Activated T-helper 17 cell treated with anti-CD3 and anti-CD28 coated beads, Interleukin-2, amount 50 U/mL, for 72 hours (primary cell): Measurements from ENCODE around the gene MAMDC2. TPM values are rescaled to one million over a fixed set of nuclear protein-coding genes. Genes with fewer than 3 reads are reported as not detected.

ENCODE experiments used
- ATAC-seq: fragments of 150-1000 bp; cut with Tn5 transposase; replicated peaks from 2 replicates; pipeline ENCODE4 v1.10.0; 2021; ENCODE audit warnings: mild to moderate bottlenecking, moderate library complexity
- H3K27ac Mint-ChIP-seq: one replicate; pipeline ENCODE4 v1.8.0; 2022; ENCODE audit warnings: mixed read lengths
- H3K27me3 Mint-ChIP-seq: one replicate; pipeline ENCODE4 v1.8.0; 2022; ENCODE audit warnings: mixed read lengths
- H3K36me3 Mint-ChIP-seq: one replicate; pipeline ENCODE4 v1.8.0; 2022; ENCODE audit warnings: low read depth, mild to moderate bottlenecking, mixed read lengths
- H3K4me1 Mint-ChIP-seq: one replicate; pipeline ENCODE4 v1.8.0; 2022; ENCODE audit warnings: mixed read lengths
- H3K4me3 Mint-ChIP-seq: one replicate; pipeline ENCODE4 v1.8.0; 2022; ENCODE audit warnings: mild to moderate bottlenecking, mixed read lengths
- H3K9me3 Mint-ChIP-seq: one replicate; pipeline ENCODE4 v1.8.0; 2022; ENCODE audit warnings: mixed read lengths
- total RNA-seq, 2 donors: library from RNA; stranded (reverse); gene quantifications; one replicate each; pipeline ENCODE4 v1.2.3, GENCODE V29; 2022

MAMDC2 gene
- total RNA-seq, 2 donors from 2014 or later: not detected

DNA sequence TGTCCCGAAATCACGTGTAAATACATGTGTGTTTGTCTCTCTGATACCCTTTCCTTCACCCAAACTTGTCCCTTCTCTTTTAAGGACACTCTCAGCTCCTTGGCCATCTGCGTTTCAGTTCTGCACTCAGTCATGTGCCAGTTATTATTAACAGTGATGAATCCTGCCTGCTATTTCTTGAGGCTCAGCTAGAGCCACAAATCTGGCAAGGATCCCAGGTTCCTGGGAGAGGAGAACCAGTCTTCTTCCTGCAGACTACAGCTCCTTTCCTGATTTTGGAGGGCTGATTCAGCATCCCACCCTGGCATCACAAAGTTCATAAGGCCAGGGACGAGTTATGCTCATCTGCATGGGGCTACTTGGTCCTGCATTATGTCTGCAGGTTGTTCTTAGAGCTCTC, 5.6 kb downstream of the MAMDC2 start:
- H3K9me3 Mint-ChIP-seq: no peaks in the 10 kb centered on the region
- H3K27me3 Mint-ChIP-seq: peaks cover 34% of the 10 kb centered on the region
- ATAC-seq: no peak
- peaks cover 5% of the 10 kb centered on the region for H3K4me1 Mint-ChIP-seq
- no peaks in the 10 kb centered on the region for H3K36me3 Mint-ChIP-seq
- no peak overlapping the region for H3K4me3 Mint-ChIP-seq
- H3K27ac Mint-ChIP-seq: no peak overlapping the region

DNA sequence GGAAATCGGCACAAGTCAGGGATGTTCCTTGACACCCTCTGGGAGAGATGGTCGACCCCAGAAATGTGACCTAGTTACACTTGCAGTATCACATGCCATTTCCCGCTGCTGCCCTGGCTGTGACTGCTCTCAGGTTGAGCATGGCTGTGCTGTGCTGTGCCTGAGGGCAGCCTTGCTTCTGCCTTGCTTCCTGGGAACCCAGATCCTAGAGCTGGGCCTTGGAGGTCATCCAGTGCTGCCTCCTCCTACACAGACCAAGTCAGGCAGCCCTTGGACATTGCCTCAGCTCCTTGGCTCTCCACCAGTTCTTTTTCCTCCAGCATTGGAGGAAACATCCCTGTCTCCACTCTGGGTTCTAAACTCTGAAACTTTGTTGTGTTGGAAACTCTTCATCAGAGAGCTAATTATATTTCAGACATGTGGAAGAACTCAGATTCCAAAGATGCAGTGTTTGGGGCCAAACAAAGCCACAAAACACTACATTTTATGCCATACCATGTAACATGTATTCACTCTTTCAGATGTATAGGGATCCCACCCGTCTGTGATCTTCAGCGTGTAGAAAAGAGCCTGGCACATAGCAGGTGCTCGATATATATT, 6.1 kb downstream of the MAMDC2 start:
- H3K27me3 Mint-ChIP-seq: peaks cover 31% of the 10 kb centered on the region
- H3K36me3 Mint-ChIP-seq: no peaks in the 10 kb centered on the region
- H3K4me3 Mint-ChIP-seq: no peak overlapping the region
- H3K27ac Mint-ChIP-seq: no peak overlapping the region
- no peaks in the 10 kb centered on the region for H3K9me3 Mint-ChIP-seq
- peaks cover 1% of the 10 kb centered on the region for H3K4me1 Mint-ChIP-seq
- no peak for ATAC-seq

DNA sequence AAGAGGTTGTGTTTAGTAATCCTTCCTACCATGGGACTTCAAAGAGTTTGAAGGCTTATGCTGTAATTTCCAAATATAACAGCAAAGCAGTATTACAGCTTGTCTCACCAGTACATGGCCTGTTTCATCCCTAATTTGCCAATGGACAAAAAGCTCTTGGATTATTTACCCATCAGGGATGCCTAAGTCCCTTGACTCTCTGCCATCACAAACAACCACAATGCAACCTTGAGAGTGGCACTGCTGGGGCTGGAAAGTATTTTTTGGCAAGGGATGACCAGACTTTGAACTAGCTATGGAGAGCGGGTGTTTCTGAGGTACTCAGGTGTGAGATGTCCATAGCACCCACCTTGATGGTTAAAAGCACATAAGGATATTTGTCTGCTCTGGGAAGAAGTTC, 9.1 kb downstream of the MAMDC2 start:
- Mint-ChIP-seq H3K4me1 (no peaks in the 10 kb centered on the region), H3K36me3 (no peaks in the 10 kb centered on the region), H3K27me3 (peaks cover 15% of the 10 kb centered on the region), H3K27ac (no peak overlapping the region), H3K4me3 (no peak overlapping the region), H3K9me3 (no peaks in the 10 kb centered on the region)
- ATAC-seq: no peak

DNA sequence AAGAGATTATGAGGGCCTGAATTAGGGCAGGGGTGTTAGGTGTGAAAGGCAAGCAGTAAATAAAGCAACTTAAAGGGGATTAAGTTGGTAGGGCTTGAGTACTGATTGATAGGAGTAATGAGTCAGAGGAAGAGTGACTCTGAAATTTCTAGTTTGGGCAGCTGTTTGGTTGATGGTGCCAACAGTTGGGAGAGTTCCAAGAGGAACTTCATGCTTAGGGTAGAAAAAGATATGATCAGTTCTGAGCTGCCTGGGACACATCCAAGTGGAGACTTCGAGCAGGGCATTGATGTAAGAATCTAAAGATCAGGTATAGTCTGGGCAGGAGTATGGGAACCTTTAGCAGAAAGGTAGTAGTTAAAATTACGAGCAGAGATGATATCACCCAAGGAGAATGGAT, 10.2 kb downstream of the MAMDC2 start:
- H3K4me1 Mint-ChIP-seq: no peaks in the 10 kb centered on the region

DNA sequence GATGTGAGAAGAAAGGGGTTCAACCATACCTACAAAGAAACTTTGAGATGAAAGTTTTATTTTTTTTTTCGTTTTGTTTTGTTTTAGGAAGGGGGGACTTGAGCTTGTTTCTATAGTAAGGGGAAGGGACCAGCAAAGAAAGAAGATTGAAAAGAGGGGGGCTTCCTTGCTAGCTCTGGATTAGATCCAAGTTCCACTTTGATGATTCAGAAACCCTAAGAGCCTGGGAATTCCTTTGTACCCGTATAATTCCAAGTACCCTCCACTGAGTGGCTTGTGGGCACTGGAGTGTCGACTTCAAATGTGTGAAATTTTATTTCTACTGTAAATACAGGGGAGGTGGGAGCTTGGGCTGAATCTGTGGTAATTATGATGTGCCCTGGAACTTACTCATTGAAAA, 10.9 kb downstream of the MAMDC2 start:
- H3K9me3 Mint-ChIP-seq: no peaks in the 10 kb centered on the region
- H3K27me3 Mint-ChIP-seq: peaks cover 15% of the 10 kb centered on the region
- no peak for ATAC-seq
- no peaks in the 10 kb centered on the region for H3K4me1 Mint-ChIP-seq
- H3K4me3 Mint-ChIP-seq: no peak overlapping the region
- H3K27ac Mint-ChIP-seq: no peak overlapping the region
- no peaks in the 10 kb centered on the region for H3K36me3 Mint-ChIP-seq

More for the DNA sequence above, 10.2 kb downstream of the MAMDC2 start:
- Mint-ChIP-seq H3K36me3 (no peaks in the 10 kb centered on the region), H3K4me3 (no peak overlapping the region), H3K27ac (no peak overlapping the region), H3K9me3 (no peaks in the 10 kb centered on the region), H3K27me3 (peaks cover 15% of the 10 kb centered on the region)
- no peak for ATAC-seq

DNA sequence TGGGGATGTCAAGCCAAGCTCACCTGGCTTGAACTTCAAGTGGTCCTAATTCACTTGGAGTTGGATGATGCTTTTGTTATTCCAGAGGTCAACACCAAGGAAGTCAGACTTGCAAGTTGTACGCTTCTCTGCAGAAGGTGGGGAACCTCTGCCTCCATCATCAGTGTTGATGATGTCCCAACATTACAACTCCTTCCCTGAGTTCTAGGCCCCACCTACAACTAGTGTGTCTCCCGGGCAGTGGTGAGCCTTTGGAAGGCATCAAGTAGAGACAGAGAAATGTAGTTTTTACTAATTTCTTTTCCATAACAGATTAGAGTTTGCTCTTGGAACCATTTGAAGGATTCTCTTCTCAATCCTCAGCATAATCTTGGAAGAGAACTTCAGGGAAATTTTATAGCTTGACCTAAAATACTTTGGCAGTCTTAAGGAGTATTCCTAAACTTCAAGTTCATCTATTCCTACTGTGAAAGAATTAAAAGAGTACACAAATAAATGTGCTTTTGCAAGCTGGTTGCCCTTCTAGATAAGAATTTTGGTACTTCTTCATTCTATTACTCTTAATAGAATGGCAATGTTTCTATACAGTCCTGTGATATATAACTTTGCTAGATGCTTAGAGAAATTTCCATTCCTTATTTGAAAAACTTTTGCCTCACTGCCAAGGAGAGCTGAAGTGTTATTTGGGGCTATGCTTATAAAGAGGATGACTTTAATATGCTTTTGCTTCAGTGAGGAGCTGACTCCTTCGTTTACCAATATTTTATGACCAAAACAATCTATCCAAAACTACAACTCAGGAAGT, 12.0 kb downstream of the MAMDC2 start:
- ATAC-seq: no peak
- no peak overlapping the region for H3K4me3 Mint-ChIP-seq
- no peaks in the 10 kb centered on the region for H3K36me3 Mint-ChIP-seq
- H3K4me1 Mint-ChIP-seq: no peaks in the 10 kb centered on the region
- no peak overlapping the region for H3K27ac Mint-ChIP-seq
- H3K9me3 Mint-ChIP-seq: no peaks in the 10 kb centered on the region
- H3K27me3 Mint-ChIP-seq: peaks cover 10% of the 10 kb centered on the region

DNA sequence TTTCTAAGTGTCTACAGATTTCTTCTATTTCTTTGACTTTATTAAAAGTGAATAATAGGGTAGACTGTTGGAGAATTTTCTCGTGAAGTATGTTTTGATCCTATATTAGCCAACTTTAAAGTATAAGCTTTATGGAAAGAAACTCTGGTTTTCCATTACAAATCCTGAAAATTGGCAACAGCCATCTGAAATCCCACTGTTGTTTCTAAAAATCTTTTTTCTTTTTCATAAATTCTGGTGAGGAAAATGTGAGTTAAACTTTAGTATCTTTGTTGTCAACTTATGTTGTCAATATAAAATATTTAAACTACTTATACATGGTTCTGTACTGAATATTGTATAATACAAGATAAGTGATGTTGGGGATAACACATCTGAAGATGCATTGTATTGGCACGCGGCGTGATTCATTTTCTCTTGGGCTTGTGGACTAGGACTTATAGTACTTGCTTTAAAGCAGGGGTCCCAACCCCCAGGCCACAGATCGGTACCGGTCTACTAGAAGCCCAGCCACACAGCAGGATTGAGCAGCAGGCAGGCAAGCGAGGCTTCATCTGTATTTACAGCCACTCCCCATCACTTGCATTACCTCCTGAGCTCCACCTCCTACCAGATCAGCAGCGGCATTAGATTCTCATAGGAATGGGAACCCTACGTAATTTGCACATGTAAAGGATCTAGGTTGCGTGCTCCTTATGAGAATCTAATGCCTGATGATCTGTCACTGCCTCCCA, 12.7 kb downstream of the MAMDC2 start:
- Mint-ChIP-seq H3K4me3 (no peak overlapping the region), H3K27me3 (peaks cover 10% of the 10 kb centered on the region), H3K4me1 (no peaks in the 10 kb centered on the region), H3K36me3 (no peaks in the 10 kb centered on the region), H3K27ac (no peak overlapping the region), H3K9me3 (no peaks in the 10 kb centered on the region)
- ATAC-seq: no peak

DNA sequence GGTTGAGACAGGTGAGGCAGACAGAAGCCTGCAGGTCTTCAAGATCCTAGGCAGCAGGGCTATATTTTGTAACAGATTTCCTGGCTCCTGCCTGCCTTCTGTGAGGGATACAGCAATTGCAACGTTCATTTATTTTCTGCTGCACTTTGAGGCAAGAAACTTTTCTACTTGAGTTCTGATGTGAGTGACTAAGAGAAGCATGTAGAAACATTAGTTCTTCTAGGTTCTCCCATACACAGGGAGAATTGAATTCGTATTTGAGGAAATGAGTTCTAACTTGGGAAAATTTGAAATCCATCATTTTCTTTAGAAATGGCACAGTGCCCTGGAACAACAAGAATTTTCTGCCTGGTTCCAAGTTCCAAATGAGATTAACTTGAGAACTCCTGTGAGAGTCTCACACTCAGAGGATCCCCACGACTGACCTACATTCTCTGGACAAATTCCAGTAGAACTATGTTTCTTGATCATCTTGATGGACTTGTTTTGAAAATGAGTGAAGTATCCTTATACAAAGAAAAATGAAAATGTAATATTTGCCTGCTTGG, 15.0 kb downstream of the MAMDC2 start:
- peaks cover 11% of the 10 kb centered on the region for H3K27me3 Mint-ChIP-seq
- H3K36me3 Mint-ChIP-seq: no peaks in the 10 kb centered on the region

DNA sequence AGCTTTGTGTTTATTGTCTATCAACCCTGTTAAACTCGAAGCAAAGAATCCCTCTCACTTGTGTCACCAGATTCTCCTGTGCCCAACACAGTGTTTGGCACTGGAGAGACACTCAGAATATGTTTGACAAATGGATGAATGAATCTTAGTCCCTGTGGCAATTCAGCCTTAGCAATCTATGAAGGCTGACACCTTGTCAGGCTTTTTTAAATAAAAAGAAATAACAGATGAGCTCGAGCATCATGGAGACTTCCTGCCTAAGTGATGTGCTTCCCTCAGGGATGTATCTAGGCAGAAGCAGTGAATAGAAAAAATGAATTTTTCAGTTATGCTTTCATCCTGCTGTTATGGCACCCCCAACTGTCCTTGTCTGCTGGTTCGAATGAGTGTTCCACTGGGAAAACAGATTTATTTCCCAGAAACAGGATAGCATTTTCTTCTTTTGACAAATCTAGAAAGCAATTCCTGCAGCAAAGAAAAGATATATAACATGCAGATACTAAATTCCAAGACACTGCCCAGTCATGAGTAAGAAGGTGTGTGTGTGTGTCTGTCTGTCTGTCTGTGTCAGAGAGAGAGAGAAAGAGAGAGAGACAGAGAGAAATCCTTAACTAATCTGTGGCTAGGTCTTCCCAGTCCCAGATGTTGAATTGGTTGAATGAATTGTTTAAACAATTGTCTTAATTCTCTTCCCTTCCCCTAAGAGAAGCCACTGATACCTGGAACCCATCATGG, 16.7 kb downstream of the MAMDC2 start:
- Mint-ChIP-seq H3K4me3 (no peak overlapping the region), H3K27me3 (peaks cover 15% of the 10 kb centered on the region), H3K27ac (no peak overlapping the region), H3K36me3 (no peaks in the 10 kb centered on the region), H3K9me3 (no peaks in the 10 kb centered on the region), H3K4me1 (no peaks in the 10 kb centered on the region)
- ATAC-seq: no peak

More for the DNA sequence above, 15.0 kb downstream of the MAMDC2 start:
- no peaks in the 10 kb centered on the region for H3K9me3 Mint-ChIP-seq
- no peaks in the 10 kb centered on the region for H3K4me1 Mint-ChIP-seq
- no peak overlapping the region for H3K27ac Mint-ChIP-seq
- no peak overlapping the region for H3K4me3 Mint-ChIP-seq
- ATAC-seq: no peak

DNA sequence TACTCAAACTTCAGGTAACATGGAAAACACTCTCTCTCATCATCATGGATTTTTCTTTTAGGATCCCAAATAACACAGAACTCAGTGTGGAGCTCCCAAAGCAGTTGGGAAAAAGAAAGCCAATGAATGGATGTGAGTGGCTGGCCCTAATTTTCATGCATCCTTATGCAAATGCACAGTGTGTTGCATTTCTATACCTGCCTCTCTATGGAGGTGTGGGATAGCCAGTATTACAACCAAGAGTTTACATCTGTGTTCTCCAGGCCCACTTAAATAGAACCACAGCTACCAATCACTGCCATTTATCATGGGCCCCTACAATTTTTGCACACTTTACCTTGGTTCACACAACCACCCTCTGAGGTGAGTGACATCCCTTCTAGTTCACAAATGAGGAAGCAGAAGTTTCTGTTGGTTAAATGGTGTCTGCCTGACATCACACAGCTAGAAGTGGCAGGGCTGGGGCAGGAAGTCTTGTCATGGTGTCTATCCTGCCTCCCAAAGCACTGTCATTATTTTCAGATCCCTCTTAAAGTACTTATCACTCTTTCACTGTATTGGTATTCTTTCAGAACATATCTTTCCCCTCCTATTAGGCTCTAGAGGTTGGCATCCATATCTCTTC, 17.3 kb downstream of the MAMDC2 start:
- H3K4me3 Mint-ChIP-seq: no peak overlapping the region
- no peaks in the 10 kb centered on the region for H3K4me1 Mint-ChIP-seq
- no peaks in the 10 kb centered on the region for H3K9me3 Mint-ChIP-seq
- H3K27me3 Mint-ChIP-seq: peaks cover 18% of the 10 kb centered on the region
- no peak for ATAC-seq
- H3K36me3 Mint-ChIP-seq: no peaks in the 10 kb centered on the region
- no peak overlapping the region for H3K27ac Mint-ChIP-seq

DNA sequence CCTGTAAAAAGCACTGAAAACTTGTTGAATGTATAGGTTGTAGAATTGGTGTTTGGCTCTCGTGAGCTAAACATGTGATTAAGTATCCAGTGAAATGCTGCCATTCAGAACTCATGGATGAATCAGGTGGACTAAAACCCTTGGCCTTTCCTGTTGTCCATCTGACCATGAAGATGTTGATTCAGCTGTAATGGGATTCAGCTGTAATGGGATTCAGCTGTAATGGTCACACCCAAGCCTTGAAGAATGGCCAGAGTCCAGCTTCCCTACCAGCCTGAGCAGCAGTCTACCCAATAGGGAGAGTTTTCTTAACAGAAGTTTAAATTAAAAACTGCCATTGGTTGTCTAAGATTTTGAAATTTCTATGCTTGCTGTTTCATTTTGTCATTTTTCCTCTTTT, 18.1 kb downstream of the MAMDC2 start:
- Mint-ChIP-seq H3K27me3 (peaks cover 26% of the 10 kb centered on the region), H3K4me1 (no peaks in the 10 kb centered on the region), H3K9me3 (no peaks in the 10 kb centered on the region), H3K27ac (no peak overlapping the region), H3K4me3 (no peak overlapping the region), H3K36me3 (no peaks in the 10 kb centered on the region)
- ATAC-seq: no peak

DNA sequence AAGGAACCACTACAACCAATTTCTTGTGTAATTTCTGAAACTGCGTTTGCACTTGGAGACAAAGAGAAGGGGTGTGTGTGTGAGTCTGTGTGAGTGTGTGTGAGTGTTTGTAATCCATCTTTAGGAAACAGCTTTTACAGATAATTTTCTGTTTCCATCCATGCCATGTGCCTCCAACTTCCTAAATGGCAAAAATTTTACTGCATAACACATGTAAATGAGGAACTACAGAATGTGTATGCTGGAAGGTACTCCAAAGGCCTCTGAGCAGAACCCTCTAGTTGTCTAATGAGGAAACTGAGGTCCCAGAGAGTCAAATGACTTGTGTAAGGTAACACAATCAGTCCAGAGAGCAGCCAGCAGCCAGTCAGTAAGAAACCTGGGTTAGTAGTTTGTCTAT, 20.8 kb downstream of the MAMDC2 start:
- no peaks in the 10 kb centered on the region for H3K4me1 Mint-ChIP-seq
- no peak overlapping the region for H3K27ac Mint-ChIP-seq
- H3K36me3 Mint-ChIP-seq: no peaks in the 10 kb centered on the region
- H3K27me3 Mint-ChIP-seq: peaks cover 34% of the 10 kb centered on the region
- H3K4me3 Mint-ChIP-seq: no peak overlapping the region
- no peak for ATAC-seq
- H3K9me3 Mint-ChIP-seq: no peaks in the 10 kb centered on the region

DNA sequence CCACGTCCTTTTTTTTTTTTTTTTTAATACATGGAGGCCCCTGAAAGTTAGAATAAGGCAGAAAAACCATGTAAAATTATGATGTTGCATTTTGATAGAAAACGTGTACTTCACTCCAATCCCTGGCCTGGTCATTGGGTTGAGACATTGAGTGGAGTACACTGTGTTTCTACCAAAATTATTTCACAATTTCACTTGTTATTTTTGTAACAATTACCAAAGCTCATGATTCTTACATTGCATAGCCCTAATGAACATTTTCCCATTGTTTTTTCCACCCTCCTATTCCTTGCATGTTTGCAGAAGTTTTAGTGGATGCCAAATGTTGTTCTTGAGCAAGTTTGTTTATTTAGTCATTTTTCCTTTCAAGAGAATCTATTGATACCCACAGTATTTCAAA, 21.9 kb downstream of the MAMDC2 start:
- H3K9me3 Mint-ChIP-seq: no peaks in the 10 kb centered on the region
- H3K27ac Mint-ChIP-seq: no peak overlapping the region
- H3K27me3 Mint-ChIP-seq: peaks cover 34% of the 10 kb centered on the region
- no peak for ATAC-seq
- no peaks in the 10 kb centered on the region for H3K36me3 Mint-ChIP-seq
- H3K4me1 Mint-ChIP-seq: no peaks in the 10 kb centered on the region
- H3K4me3 Mint-ChIP-seq: no peak overlapping the region

DNA sequence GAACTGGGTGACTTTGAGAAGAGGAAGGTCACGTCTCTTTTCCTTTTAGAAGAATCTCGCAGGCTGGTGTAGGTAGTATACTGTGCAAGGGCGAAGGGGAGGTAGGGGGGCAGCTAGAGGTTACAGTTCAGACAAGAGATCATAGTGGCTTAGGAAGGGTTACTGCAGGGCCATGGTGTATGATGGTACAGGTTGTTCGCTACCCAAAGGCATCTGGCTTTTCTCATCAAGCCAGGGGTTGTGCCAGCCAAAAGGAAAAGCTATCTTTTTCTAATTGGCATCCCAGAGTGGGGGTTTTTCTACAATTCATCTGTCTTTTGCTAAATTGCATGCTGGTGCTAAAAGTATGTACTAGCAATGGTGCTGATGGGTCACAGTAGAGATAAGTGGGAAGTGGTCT, 22.8 kb downstream of the MAMDC2 start:
- ATAC-seq: no peak
- no peaks in the 10 kb centered on the region for H3K4me1 Mint-ChIP-seq
- no peaks in the 10 kb centered on the region for H3K9me3 Mint-ChIP-seq
- H3K27ac Mint-ChIP-seq: no peak overlapping the region
- peaks cover 34% of the 10 kb centered on the region for H3K27me3 Mint-ChIP-seq
- no peaks in the 10 kb centered on the region for H3K36me3 Mint-ChIP-seq
- no peak overlapping the region for H3K4me3 Mint-ChIP-seq
